ENCODE results near the gene HS6ST1.

DNA sequence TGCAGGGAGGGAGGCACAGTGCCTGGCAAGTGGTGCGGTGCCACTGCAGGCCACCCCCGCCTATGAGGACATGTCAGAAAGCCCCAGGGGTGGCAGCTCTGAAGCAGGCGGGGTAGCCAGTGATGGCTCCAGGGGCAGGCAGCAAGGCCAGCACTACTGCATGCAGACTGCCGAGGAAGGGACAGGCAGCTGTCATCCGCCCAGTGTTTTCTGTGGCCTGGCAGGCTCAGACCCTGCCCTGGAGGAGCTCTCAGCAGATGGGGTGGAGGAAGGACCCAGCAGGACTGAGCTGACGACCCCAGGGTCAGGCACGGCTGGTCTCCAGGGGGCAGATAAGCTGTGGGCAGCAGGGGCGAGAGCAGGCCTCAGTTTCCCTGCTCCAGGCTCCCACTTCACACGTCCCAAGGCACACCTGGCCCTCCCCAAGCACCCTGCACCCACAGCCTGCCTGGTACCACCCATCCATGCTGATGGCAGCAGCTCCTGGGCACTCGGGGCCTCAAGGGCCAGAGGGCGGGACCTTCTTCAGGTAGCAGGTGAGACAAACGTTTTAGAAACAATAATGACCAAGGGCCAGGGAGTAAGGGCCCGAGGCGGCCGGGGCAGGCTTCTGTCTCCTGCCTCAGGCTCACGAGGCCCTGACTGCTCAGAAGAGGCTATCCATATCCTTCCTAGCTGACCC lies 48.5 kb downstream of the HS6ST1 start:
- TF ChIP-seq CTCF (conservative IDR thresholded peaks at IDR 0.05; ENCODE audit: low read length) (no peak), EZH2phosphoT487 (IDR thresholded peaks at IDR 0.05; ENCODE audit: borderline replicate concordance, low read depth, low read length) (no peak)
